H1 (cell line): ENCODE results near the gene IMPDH1. TPM values are rescaled to one million over a fixed set of nuclear protein-coding genes. Genes with fewer than 3 reads are reported as not detected.

Source experiments
- CTCF ChIA-PET: fragments of 300-600 bp; sonication (Branson Sonifier 250); formaldehyde crosslinking; loops from one replicate; lab custom pipeline; 2021; ENCODE audit not compliant: partially characterized antibody; lab: Charles Lee
- POLR2A ChIA-PET: fragments of 300-600 bp; sonication (Branson Sonifier 250); formaldehyde crosslinking; loops from one replicate; lab custom pipeline; 2021; ENCODE audit warnings: inconsistent platforms; ENCODE audit not compliant: partially characterized antibody; lab: Charles Lee
- DNase-seq, 2 experiments: peaks; one replicate each; pipeline versions ENCODE4 v3.0.0 to v3.0.0-alpha.2; 2010 to 2022; ENCODE audit warnings: low spot score in 2 of 2, low read depth in 1 of 2, mixed read lengths in 1 of 2
- FAIRE-seq: peaks from 2 replicates; lab custom pipeline; 2011; peaks lifted over from hg19 to GRCh38; lab: Jason Lieb, UNC
- H2AFZ ChIP-seq: 2 replicates; pipeline ENCODE4 v1.8.1; 2012; ENCODE audit warnings: low read length, inconsistent platforms
- H2AK5ac ChIP-seq: 2 replicates; pipeline ENCODE4 v1.6.1; 2013; ENCODE audit warnings: low read depth, low read length
- H2BK120ac ChIP-seq: replicated peaks from 2 replicates; pipeline ENCODE3; 2013; ENCODE audit warnings: low read depth, low read length, inconsistent platforms
- H2BK12ac ChIP-seq: 2 replicates; pipeline ENCODE4 v1.6.1; 2013; ENCODE audit warnings: low read depth, low read length
- H2BK15ac ChIP-seq: 2 replicates; pipeline ENCODE4 v1.6.1; 2013; ENCODE audit warnings: low read length
- H2BK20ac ChIP-seq: 2 replicates; pipeline ENCODE4 v1.6.1; 2013; ENCODE audit warnings: low read length
- H2BK5ac ChIP-seq: 2 replicates; pipeline ENCODE4 v1.6.1; 2013; ENCODE audit warnings: low read depth, low read length
- H3K14ac ChIP-seq: 2 replicates; pipeline ENCODE4 v1.6.1; 2013; ENCODE audit warnings: inconsistent platforms; ENCODE audit not compliant: insufficient read length
- H3K18ac ChIP-seq: 2 replicates; pipeline ENCODE4 v1.6.1; 2013; ENCODE audit warnings: low read length; ENCODE audit errors: extremely low read depth
- H3K23ac ChIP-seq: 2 replicates; pipeline ENCODE4 v1.6.1; 2013; ENCODE audit warnings: inconsistent platforms; ENCODE audit not compliant: insufficient read length
- H3K23me2 ChIP-seq: 2 replicates; pipeline ENCODE4 v1.6.1; 2013; ENCODE audit warnings: low read depth, low read length
- H3K27ac ChIP-seq: 2 replicates; pipeline ENCODE4 v1.6.1; 2011; ENCODE audit warnings: low read depth, low read length, inconsistent platforms
- H3K27me3 ChIP-seq, 4 experiments: replicated peaks in 1 of 4; 1 replicate in 1 of 4; 2 replicates in 3 of 4; pipeline versions ENCODE4 v1.6.1 to v1.8.1; 2011 to 2013; ENCODE audit warnings: low read length in 3 of 4, mild to moderate bottlenecking in 3 of 4, inconsistent platforms in 2 of 4, mixed read lengths in 2 of 4, moderate library complexity in 1 of 4; ENCODE audit not compliant: control insufficient read depth in 3 of 4, insufficient read depth in 3 of 4; ENCODE audit errors: extremely low read depth in 1 of 4
- H3K36me3 ChIP-seq, 4 experiments: 2 replicates each; pipeline versions ENCODE4 v1.6.1 to v1.8.1; 2011 to 2013; ENCODE audit warnings: mild to moderate bottlenecking in 4 of 4, low read length in 3 of 4, moderate library complexity in 2 of 4, control low read depth in 1 of 4, inconsistent platforms in 1 of 4; ENCODE audit not compliant: insufficient read depth in 4 of 4, control insufficient read depth in 2 of 4
- H3K4ac ChIP-seq: replicated peaks from 2 replicates; pipeline ENCODE3; 2013; ENCODE audit warnings: low read length, low read depth, mixed read lengths, inconsistent platforms; ENCODE audit not compliant: insufficient read length
- H3K4me1 ChIP-seq, 4 experiments: replicated peaks in 1 of 4; 1 replicate in 1 of 4; 2 replicates in 3 of 4; pipeline versions ENCODE4 v1.6.1 to v1.8.1; 2011 to 2013; ENCODE audit warnings: low read length in 3 of 4, inconsistent platforms in 2 of 4, mixed read lengths in 1 of 4; ENCODE audit not compliant: insufficient read depth in 4 of 4, control insufficient read depth in 3 of 4
- H3K4me2 ChIP-seq, 2 experiments: 2 replicates each; pipeline versions ENCODE4 v1.6.1 to v1.8.1; 2011 to 2013; ENCODE audit warnings: low read depth in 2 of 2, low read length in 2 of 2, control low read depth in 1 of 2, inconsistent platforms in 1 of 2, mild to moderate bottlenecking in 1 of 2; ENCODE audit not compliant: insufficient read depth in 1 of 2
- H3K4me3 ChIP-seq, 4 experiments: fragments of 200-600, 300-600 bp in 1 of 4; sonication (generic), shearing (Covaris generic), sonication (Bioruptor Twin) in 1 of 4; 2 replicates each; pipeline versions ENCODE4 v1.5.1 to v1.8.1; 2011 to 2016; ENCODE audit warnings: low read length in 4 of 4, low read depth in 3 of 4, control low read depth in 2 of 4, inconsistent platforms in 2 of 4, mild to moderate bottlenecking in 2 of 4, mixed read lengths in 1 of 4, moderate library complexity in 1 of 4; ENCODE audit not compliant: insufficient read depth in 2 of 4; ENCODE audit errors: extremely low read depth in 1 of 4
- H3K56ac ChIP-seq: replicated peaks from 2 replicates; pipeline ENCODE3; 2013; ENCODE audit warnings: low read depth, mild to moderate bottlenecking, mixed read lengths, low read length, inconsistent platforms; ENCODE audit not compliant: insufficient read length
- H3K79me1 ChIP-seq: 2 replicates; pipeline ENCODE4 v1.6.1; 2013; ENCODE audit warnings: low read depth, low read length, control low read depth
- H3K79me2 ChIP-seq, 2 experiments: 2 replicates each; pipeline versions ENCODE4 v1.6.1 to v1.8.1; 2012 to 2013; ENCODE audit warnings: low read length in 2 of 2, mild to moderate bottlenecking in 2 of 2, inconsistent platforms in 1 of 2; ENCODE audit not compliant: insufficient read depth in 2 of 2, control insufficient read depth in 1 of 2
- H3K9ac ChIP-seq, 4 experiments: replicated peaks in 1 of 4; 1 replicate in 1 of 4; 2 replicates in 3 of 4; pipeline versions ENCODE4 v1.6.1 to v1.8.1; 2011 to 2013; ENCODE audit warnings: low read depth in 3 of 4, low read length in 3 of 4, control low read depth in 2 of 4, mild to moderate bottlenecking in 2 of 4, moderate library complexity in 2 of 4, inconsistent platforms in 1 of 4; ENCODE audit errors: extremely low read depth in 1 of 4
- H3K9me3 ChIP-seq, 2 experiments: 2 replicates each; pipeline versions ENCODE4 v1.6.1 to v1.8.1; 2012 to 2013; ENCODE audit warnings: mild to moderate bottlenecking in 2 of 2, moderate library complexity in 2 of 2, control low read depth in 1 of 2, inconsistent platforms in 1 of 2, low read depth in 1 of 2, low read length in 1 of 2, mixed read lengths in 1 of 2; ENCODE audit not compliant: insufficient read depth in 2 of 2
- H4K20me1 ChIP-seq, 2 experiments: replicated peaks in 1 of 2; 2 replicates each; pipeline versions ENCODE3 to v1.8.1; 2011 to 2013; ENCODE audit warnings: inconsistent platforms in 2 of 2, low read length in 2 of 2, mild to moderate bottlenecking in 1 of 2; ENCODE audit not compliant: insufficient read depth in 2 of 2, control insufficient read depth in 1 of 2
- H4K5ac ChIP-seq: 2 replicates; pipeline ENCODE4 v1.6.1; 2013; ENCODE audit warnings: low read length, low read depth, mixed read lengths, inconsistent platforms; ENCODE audit not compliant: insufficient read length
- H4K8ac ChIP-seq: 2 replicates; pipeline ENCODE4 v1.8.0; 2013; ENCODE audit warnings: mild to moderate bottlenecking, moderate library complexity, low read length, inconsistent platforms; ENCODE audit not compliant: insufficient read depth; ENCODE audit errors: extremely low read depth
- H4K91ac ChIP-seq: replicated peaks from 2 replicates; pipeline ENCODE3; 2013; ENCODE audit warnings: low read length, mixed read lengths, inconsistent platforms; ENCODE audit not compliant: insufficient read length
- CHD2 ChIP-seq: IDR thresholded peaks from 2 replicates; pipeline ENCODE4 v1.6.1; 2012; ENCODE audit warnings: low read length, improper control_type of control experiment
- EP300 ChIP-seq, 2 experiments: IDR thresholded peaks; 1 replicate in 1 of 2; 2 replicates in 1 of 2; pipeline ENCODE4 v1.6.1; 2011 to 2012; ENCODE audit warnings: low read depth in 2 of 2, low read length in 2 of 2, mild to moderate bottlenecking in 2 of 2, borderline replicate concordance in 1 of 2, inconsistent platforms in 1 of 2, moderate library complexity in 1 of 2
- WGBS, 2 experiments: shearing (Covaris generic) in 1 of 2; methylation state at CpG; one replicate each; pipeline versions ENCODE4 v1.1.6 to v1.1.7; 2013 to 2015; ENCODE audit warnings: low lambda C conversion rate in 2 of 2, mixed read lengths in 2 of 2, inconsistent platforms in 1 of 2, low coverage in 1 of 2, missing lambda C conversion rate in 1 of 2; ENCODE audit not compliant: insufficient replicate concordance in 2 of 2, insufficient coverage in 1 of 2, insufficient read length in 1 of 2; ENCODE audit errors: extremely low coverage in 1 of 2, missing lambda C conversion rate in 1 of 2; 5-methylcytosine and 5-hydroxymethylcytosine counted together
- polyA plus RNA-seq, 7 experiments: library from polyadenylated mRNA; depleted of rRNA in 3 of 7; stranded (reverse) in 5 of 7; unstranded in 2 of 7; fragments of >200 nt in 5 of 7; fragments of 200-250 nt in 2 of 7; gene quantifications; 1 replicate in 5 of 7; 2 replicates in 1 of 7; 4 replicates in 1 of 7; pipeline versions ENCODE4 v1.2.1 to v1.2.3, GENCODE V29; 2011 to 2013; ENCODE audit warnings: missing spikeins in 2 of 7, mixed read lengths in 2 of 7
- total RNA-seq: library from RNA; stranded (reverse); fragmentation: NEBNext Ultra II Directional; extraction: Animal tissue kit (Norgen Biotek cat#: 25700); gene quantifications from 2 replicates; pipeline ENCODE4 v1.2.1, GENCODE V29; 2021
- TF ChIP-seq, protein P1 (sequence below): IDR thresholded peaks from 2 replicates; pipeline ENCODE4 v1.6.1; 2012; ENCODE audit warnings: low read length, inconsistent platforms

IMPDH1 gene
- total and polyA plus RNA-seq, 2 of the 8 experiments (the other 6 are each of a cell fraction or from before 2014, with no cell fraction given): 45.8 TPM

DNA sequence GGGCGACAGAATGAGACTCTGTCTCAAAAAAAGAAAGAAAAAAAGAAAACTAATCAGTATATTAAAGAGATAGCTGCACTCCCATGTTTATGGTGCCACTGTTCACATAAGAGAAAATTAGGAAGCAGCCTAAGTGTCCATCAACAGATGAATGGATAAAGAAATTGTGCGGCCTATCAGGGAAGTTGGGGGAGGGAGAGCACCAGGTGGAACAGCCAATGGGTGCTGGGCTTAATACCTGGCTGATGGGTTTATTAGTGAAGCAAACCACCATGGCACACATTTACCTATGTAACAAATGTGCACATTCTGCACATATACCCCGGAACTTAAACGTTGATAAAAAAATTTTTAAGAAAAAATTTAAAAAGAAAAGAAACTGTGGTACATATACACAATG, 39.3 kb downstream of the IMPDH1 start:
- POLR2A ChIA-PET: no interaction called here
- Histone ChIP-seq H4K5ac (no peak overlapping the region), H2BK120ac (no peak overlapping the region), H3K56ac (no peak overlapping the region), H3K4me2 (no peak overlapping the region), H4K8ac (no peak overlapping the region), H2BK5ac (no peak overlapping the region), H3K79me2 (no peaks in the 10 kb centered on the region), H3K4me3 (no peak overlapping the region), H3K27me3 (peaks cover under 1 to 3% (median 2%) of the 10 kb centered on the region in 4 experiments; a peak in 4 of 7 replicates), H2AK5ac (no peak overlapping the region), H4K20me1 (no peaks in the 10 kb centered on the region), H3K9ac (no peak overlapping the region), H3K23ac (no peak overlapping the region), H4K91ac (no peak overlapping the region), H2AFZ (no peak overlapping the region)
- DNase-seq: no peak
- CTCF ChIA-PET: interaction anchor here (0.6 to 16.7 kb wide), 3 partner anchors 12 to 25 kb away, joined by 3 to 275 read pairs (median 89); no protein-coding TSS in a partner anchor
- 91% methylated on average over 4 of the region's 4 CpGs; no CpG with 5 or more reads in 1 of the 2 experiments for WGBS, 2 experiments
- no peak for TF ChIP-seq CHD2
- TF ChIP-seq, protein P1, sequence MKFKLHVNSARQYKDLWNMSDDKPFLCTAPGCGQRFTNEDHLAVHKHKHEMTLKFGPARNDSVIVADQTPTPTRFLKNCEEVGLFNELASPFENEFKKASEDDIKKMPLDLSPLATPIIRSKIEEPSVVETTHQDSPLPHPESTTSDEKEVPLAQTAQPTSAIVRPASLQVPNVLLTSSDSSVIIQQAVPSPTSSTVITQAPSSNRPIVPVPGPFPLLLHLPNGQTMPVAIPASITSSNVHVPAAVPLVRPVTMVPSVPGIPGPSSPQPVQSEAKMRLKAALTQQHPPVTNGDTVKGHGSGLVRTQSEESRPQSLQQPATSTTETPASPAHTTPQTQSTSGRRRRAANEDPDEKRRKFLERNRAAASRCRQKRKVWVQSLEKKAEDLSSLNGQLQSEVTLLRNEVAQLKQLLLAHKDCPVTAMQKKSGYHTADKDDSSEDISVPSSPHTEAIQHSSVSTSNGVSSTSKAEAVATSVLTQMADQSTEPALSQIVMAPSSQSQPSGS: no peak
- peak in 1 of 2 experiments; percentile 58; a peak in 1 of 3 replicates for TF ChIP-seq EP300 (IDR thresholded peaks at IDR 0.05; ENCODE audit: borderline replicate concordance in 1 of 2, low read depth in 2 of 2, low read length in 2 of 2)
- TF ChIP-seq, all 59 proteins: peak for 1
- no peaks in the 10 kb centered on the region for H3K4me1 ChIP-seq
- H3K27ac ChIP-seq: no peak overlapping the region
- H2BK15ac ChIP-seq: no peak overlapping the region
- no peaks in the 10 kb centered on the region for H3K36me3 ChIP-seq
- H3K23me2 ChIP-seq: no peaks in the 10 kb centered on the region
- no peaks in the 10 kb centered on the region for H3K79me1 ChIP-seq
- no peak overlapping the region for H3K14ac ChIP-seq
- H3K4ac ChIP-seq: no peak overlapping the region
- H2BK12ac ChIP-seq: no peak overlapping the region
- no peak for FAIRE-seq
- H3K18ac ChIP-seq: no peak overlapping the region
- no peak overlapping the region for H2BK20ac ChIP-seq
- no peaks in the 10 kb centered on the region for H3K9me3 ChIP-seq
